Right lung (tissue), 10 donors: ENCODE data around the gene TAS2R9. TPM values are rescaled to one million over a fixed set of nuclear protein-coding genes. Genes with fewer than 3 reads are reported as not detected.
A peak's percentile ranks its signal among the peaks of the same experiment; 100 is the strongest.
"Not testable (repeated sequence)": the region's sequence is repeated elsewhere in the genome, so short reads cannot be mapped to it uniquely, and the experiment has no call there.

Experiments used
- DNase-seq, 2 donors: peaks; one replicate each; pipeline ENCODE4 v3.0.0-alpha.2; 2013
- long read RNA-seq, 8 donors: transcript quantifications; one replicate each; lab custom pipeline, GENCODE V29; 2026
- polyA plus RNA-seq, 5 donors: library from polyadenylated mRNA; unstranded; fragments of 120-200 nt; gene quantifications; one replicate each; pipeline versions ENCODE4 v1.2.1 to v1.2.3, GENCODE V29; 2013; ENCODE audit warnings: inconsistent platforms in 1 of 5, low replicate concordance in 1 of 5; ENCODE audit not compliant: insufficient read length in 5 of 5, insufficient read depth in 1 of 5

Gene TAS2R9
- not detected for polyA plus RNA-seq
- long read RNA-seq, donor 1 = 0 reads
- long read RNA-seq, donor 2 = 0 reads
- long read RNA-seq, donor 3 = 0 reads
- long read RNA-seq, donor 4 = 0 reads
- long read RNA-seq, donor 5 = 0 reads
- long read RNA-seq, donor 6 = 0 reads
- long read RNA-seq, donor 7 = 0 reads
- long read RNA-seq, donor 8 = 0 reads

- DNase-seq = no peak
These were observed at the start of gene TAS2R9 for GRCh38 chr12:10810068-10810467. Gene TAS2R9 (minus strand): TSS chr12:10810168. CDS start chr12:10810075, 93 bp downstream.

GRCh38 chr12:10855807-10856206 is 45.8 kb upstream of the TAS2R9 start:
- no peak for DNase-seq

GRCh38 chr12:10853776-10854175 is 43.8 kb upstream of the TAS2R9 start:
- DNase-seq = no peak

- no peak for DNase-seq
These were observed 41.4 kb upstream of the TAS2R9 start for GRCh38 chr12:10851243-10851858.

- DNase-seq = no peak
These were observed 39.5 kb upstream of the TAS2R9 start, which contains the start of gene PRR4 for GRCh38 chr12:10849425-10849878. Gene PRR4 (minus strand): TSS chr12:10849475. CDS start chr12:10849437, 38 bp downstream.

GRCh38 chr12:10847744-10848143 is 37.8 kb upstream of the TAS2R9 start:
- no peak for DNase-seq

- DNase-seq = no peak
These were observed 32.9 kb upstream of the TAS2R9 start for GRCh38 chr12:10842862-10843261.

- DNase-seq = no peak
These were observed 28.5 kb upstream of the TAS2R9 start for GRCh38 chr12:10838461-10838860.

GRCh38 chr12:10829994-10830393 is 20.0 kb upstream of the TAS2R9 start:
- no peak for DNase-seq

- DNase-seq = no peak
These were observed 16.3 kb upstream of the TAS2R9 start, which contains the start of gene TAS2R10 for GRCh38 chr12:10826258-10826657. Gene TAS2R10 (minus strand): TSS chr12:10826358. CDS start chr12:10826269, 89 bp downstream.

GRCh38 chr12:10824957-10825356 is 15.0 kb upstream of the TAS2R9 start:
- no peak for DNase-seq

- no peak for DNase-seq
These were observed 2.0 kb upstream of the TAS2R9 start for GRCh38 chr12:10811883-10812536.

- DNase-seq = no peak
These were observed 2.8 kb downstream of the TAS2R9 start, which contains the start of gene TAS2R8 for GRCh38 chr12:10807186-10807585. Gene TAS2R8 (minus strand): TSS chr12:10807286. CDS start chr12:10806980, 306 bp downstream.

GRCh38 chr12:10802587-10802986 is 7.4 kb downstream of the TAS2R9 start, which contains the start of gene TAS2R7:
Gene TAS2R7 (minus strand): TSS chr12:10802627. CDS start chr12:10802570, 57 bp downstream.
- DNase-seq = no peak

GRCh38 chr12:10801741-10802140 is 8.2 kb downstream of the TAS2R9 start:
- DNase-seq = no peak

GRCh38 chr12:10794222-10794621 is 15.7 kb downstream of the TAS2R9 start:
- DNase-seq = no peak

- not testable (repeated sequence) for DNase-seq
These were observed 18.2 kb downstream of the TAS2R9 start for GRCh38 chr12:10791769-10792168.

GRCh38 chr12:10783252-10783651 is 26.7 kb downstream of the TAS2R9 start:
- DNase-seq = no peak

GRCh38 chr12:10779103-10779502 is 30.9 kb downstream of the TAS2R9 start:
- DNase-seq = no peak

- DNase-seq = peak; percentile 23 to 25
These were observed 38.7 kb downstream of the TAS2R9 start for GRCh38 chr12:10771132-10771733.

- no peak for DNase-seq
These were observed 50.3 kb downstream of the TAS2R9 start for GRCh38 chr12:10759657-10760056.
